Left renal cortex interstitium (tissue), 4 donors: ENCODE data around the gene PPM1E. TPM values are rescaled to one million over a fixed set of nuclear protein-coding genes. Genes with fewer than 3 reads are reported as not detected.
"Not testable (repeated sequence)": the region's sequence is repeated elsewhere in the genome, so short reads cannot be mapped to it uniquely, and the experiment has no call there.

Experiments used
- DNase-seq, 4 donors: peaks; one replicate each; pipeline ENCODE4 v3.0.0-alpha.2; 2013; ENCODE audit warnings: low read depth in 4 of 4, low spot score in 2 of 4, missing footprints in 1 of 4
- polyA plus RNA-seq, 4 donors: library from polyadenylated mRNA; unstranded; fragments of 120-200 nt; gene quantifications; one replicate each; pipeline ENCODE4 v1.2.1, GENCODE V29; 2013; ENCODE audit not compliant: insufficient read length in 4 of 4

Gene PPM1E
- polyA plus RNA-seq, 4 donors, result 3.4 to 4.2 (median 3.6) TPM

DNA sequence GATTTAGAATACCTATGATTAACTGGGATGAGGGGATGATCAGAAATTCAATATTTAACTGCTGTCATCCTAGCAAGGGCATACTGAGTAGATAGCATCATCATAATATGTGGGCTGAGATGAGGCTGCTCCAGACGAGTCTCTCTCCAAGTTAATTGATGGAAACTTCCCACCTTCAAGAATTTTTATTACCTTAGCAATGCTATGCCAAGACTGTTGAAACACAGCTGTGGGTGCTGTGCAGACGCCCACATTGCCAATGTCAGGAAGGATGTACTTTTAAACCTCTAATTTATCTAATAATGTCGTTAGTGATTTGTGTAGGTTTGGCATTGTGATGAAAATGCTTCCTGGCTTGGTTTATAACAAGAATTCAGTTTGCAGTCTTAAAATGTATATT lies 180.6 kb downstream of the PPM1E start:
- no peak for DNase-seq

DNA sequence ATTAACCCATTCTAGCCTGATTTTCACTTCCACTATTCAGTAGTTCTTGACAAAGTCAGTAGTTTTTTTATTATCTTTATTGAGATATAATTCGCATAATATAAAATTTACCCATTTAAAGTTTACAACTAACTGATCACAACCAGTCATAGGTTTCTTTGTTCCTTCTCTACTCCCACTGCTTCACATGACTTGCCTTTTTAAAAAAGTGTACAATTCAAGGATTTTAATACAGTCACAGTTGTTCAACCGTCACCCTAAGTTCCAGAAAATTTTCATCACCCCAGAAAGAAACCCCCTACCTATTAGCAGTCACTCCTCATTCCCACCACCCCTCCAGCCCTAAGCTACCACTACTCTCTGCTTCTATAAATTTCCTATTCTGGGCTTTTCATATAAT lies 188.5 kb downstream of the PPM1E start:
- DNase-seq, result no peak

DNA sequence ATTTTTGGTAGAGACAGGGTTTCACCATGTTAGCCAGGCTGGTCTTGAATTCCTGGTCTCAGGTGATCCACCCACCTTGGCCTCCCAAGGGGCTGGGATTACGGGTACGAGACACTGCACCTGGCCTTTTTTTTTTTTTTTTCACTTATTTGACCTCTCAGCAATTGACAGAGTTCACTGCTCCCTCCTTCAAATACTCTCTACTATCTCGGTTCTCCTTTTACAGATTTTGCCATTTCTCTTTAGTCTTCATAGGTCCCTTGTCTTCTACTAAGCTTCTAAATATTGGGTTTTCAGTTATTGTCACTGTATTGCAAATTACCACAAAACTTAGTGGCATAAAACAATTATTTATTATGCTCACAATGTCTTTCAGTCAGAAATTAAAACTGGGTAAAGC lies 191.8 kb downstream of the PPM1E start:
- no peak for DNase-seq

DNA sequence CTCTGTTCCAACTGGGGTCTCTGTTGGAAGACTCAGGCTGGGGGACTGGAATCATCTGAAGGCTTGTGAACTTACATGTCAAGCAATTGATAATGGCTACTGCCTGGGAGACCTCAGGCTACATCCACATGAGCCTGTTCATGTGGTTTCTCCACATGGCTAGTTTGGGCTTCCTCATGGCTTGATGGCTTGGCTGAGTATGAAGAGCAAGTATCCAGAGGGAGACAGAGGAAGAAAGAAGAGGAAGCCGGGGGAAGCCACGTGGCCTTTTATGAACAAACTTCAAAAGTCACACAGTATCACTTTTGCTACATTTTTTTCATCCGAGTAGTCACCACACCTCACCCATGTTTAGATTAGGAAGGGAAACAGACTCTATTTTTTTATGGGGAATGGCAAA lies 192.2 kb downstream of the PPM1E start:
- no peak for DNase-seq

DNA sequence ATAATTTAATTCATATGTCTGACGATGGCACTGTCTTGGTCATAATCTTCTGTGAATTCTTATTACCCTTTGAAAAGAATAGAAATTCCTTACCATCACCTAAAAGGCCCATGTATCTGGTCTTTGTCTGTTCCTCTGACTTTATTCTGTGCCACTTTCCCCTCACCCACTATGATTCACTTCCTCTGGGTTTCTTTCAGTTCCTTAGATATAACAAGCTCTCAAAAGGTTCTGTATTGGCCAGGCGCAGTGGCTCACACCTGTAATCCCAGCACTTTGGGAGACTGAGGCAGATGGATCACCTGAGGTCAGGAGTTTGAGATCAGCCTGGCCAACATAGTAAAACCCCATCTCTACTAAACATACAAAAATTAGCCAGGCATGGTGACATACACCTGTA lies 198.7 kb downstream of the PPM1E start:
- DNase-seq, result not testable (repeated sequence)

DNA sequence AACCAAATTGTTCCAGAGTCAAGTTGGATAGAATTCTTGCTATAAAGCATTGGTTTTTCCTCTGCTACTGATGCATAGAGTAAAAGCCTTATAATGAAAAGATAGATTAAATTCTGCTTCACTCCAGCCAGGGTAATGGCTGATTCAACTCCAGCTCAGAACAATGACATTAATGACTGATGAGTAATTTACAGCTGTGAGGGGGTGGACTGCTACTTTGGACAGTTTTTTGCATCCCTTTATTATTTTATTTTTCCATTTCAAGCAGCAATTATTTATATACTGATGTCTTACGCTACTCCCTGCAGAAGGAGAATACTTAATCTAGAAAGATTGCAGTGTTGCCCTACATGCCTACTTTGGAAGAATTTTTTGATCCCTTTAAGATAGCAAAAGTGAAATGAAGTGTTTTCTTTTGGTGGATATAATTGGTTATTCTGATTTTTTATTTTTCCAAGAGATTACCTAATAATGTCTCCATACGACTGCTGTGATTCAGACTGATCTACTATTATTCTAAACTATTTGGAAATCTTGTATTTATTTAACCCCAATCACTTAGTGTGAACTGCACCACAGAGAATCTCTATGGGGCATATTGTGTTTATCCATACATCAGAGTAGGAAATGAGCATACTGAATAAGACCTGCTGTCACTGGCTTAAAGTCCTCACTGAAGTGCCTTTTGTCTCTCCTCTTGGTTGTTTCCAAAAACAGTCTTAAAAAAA lies 201.5 kb downstream of the PPM1E start:
- DNase-seq, result no peak

DNA sequence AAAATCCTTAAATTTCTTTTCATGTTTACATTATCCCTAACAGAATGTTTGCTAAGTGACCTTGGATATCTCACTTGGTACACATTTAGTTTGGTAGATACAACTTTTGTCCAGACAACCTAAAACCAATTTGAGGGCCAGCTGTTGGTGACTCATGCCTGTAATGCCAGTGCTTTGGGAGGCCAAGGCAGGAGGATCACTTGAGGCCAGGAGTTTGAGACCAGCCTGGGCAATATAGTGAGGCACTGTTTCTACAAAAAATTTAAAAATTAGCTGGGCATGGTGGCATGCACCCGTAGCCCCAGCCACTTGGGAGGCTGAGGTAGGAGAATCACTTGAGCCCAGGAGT lies 202.0 kb downstream of the PPM1E start:
- DNase-seq, result not testable (repeated sequence)

DNA sequence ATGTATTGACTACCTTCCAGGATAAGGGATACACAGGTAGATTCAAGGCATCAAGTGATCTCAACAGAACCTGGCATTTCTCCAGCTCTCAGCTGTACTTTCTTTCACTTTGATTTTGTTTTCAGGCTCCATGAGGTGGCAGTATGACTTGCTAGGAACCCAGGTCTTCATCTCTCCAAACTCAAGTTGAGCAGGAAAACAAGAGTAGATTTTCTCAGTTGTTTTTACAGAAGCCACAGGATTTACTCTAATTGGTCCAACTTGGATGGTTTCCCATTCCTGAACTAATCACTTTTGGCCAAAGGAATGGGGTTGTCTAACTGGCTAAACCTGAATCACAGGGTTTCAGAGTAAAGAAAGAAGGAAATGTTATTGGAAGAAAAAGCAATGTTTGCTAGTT lies 204.4 kb downstream of the PPM1E start:
- no peak for DNase-seq

DNA sequence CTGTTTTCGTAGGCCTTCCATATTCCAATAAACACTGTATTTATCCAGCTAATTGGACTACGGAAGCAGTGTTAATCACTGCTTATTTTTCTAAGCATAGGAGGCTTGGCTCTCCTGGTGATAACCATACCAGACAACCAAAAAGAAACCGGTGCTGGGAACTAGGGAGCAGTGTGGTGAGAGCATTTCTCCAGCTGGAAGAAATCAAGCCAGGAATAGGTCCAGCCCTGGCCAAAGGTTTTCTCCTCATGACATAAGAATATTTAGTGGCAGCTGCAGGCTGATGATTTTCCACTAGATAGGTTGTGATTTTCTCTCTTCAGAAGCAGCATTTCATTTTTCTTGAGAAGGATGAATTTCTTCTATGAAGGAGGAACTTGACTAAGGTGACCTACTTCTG lies 209.6 kb downstream of the PPM1E start:
- no peak for DNase-seq

DNA sequence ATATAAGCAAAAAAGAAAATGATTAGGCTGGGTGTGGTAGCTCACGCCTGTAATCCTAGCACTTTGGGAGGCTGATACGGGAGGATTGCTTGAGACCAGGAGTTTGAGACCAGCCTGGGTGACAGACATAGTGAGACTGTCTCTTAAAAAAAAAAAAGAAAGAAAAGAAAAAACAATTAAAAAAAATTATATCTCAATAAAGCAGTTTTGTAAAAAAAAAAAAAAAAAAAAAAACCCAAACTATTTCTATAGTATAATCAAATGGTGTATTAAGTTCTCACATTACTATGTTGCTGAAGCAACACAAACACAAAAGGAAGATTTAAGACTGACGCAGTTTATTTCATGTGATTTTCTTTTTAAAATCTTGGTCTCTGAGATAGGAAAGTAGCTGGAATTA lies 210.6 kb downstream of the PPM1E start:
- DNase-seq, result no peak

DNA sequence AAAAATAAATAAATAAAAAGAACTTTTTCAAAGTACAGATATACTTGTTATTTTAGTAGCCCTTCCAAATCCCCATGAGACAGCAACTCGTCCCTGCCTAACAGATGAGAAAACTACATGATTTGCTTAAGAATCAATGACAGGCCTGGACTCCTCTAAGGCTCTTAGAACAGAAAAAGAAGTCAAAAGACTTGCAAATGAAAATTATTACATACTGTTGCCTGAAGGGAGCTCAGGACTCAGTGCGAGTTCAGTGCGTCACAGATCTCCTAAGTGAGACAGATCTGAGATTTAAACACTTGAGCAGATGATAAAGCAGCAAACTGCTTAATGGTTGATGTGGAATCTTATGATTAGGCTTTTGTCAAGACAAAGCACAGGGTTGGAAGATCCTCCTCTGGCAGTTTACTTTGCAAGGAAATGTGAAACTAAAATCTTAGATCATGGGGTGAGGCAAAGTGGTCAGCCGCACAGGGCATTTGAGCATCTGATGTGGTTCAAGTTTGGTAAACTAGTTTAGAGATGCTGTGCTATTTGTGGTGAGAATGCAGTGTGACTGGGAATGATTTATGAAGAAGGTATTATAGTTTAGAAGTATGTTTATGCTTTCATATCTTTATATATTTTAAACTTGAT lies 212.9 kb downstream of the PPM1E start:
- DNase-seq, result no peak

DNA sequence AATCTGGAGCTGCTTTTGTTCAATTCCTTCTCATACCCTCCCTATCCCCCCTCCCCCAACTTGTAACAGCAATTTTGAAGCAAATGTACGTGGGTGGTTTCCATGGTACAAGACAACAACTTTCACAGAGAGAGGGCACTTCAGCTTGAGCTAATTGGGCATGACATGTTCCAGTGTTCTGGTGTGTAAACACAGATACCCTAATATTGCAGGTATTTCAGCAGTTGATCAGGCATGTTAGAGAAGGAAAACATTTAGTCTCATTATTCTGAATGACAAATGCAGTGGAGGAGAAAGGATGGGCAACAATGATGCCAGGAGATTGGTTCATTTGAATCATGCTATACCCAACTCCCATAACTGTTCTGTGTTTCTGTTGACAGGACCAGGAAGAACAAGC lies 213.5 kb downstream of the PPM1E start:
- peak in 3 of 4 donors; percentile 27 to 34 (median 30) for DNase-seq

DNA sequence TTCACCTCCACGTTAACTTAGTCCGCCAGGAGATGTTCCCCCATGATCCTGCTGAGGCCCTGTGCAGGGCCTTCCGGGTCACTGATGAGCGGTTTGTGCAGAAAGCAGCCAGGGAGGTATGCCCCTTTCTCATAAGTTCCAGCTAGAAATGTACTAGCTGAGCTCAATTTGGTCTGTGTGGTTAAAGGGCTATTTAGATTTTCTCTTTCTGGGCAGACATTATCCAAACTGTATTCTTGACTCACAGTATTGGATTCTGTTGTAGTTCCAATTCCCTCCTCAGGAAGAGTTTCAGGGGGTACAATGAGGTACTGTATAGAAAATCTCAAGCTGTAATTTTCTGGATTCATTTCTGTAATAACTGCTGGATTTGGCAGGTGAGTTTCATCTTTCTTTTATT lies 214.0 kb downstream of the PPM1E start:
- DNase-seq, result no peak

DNA sequence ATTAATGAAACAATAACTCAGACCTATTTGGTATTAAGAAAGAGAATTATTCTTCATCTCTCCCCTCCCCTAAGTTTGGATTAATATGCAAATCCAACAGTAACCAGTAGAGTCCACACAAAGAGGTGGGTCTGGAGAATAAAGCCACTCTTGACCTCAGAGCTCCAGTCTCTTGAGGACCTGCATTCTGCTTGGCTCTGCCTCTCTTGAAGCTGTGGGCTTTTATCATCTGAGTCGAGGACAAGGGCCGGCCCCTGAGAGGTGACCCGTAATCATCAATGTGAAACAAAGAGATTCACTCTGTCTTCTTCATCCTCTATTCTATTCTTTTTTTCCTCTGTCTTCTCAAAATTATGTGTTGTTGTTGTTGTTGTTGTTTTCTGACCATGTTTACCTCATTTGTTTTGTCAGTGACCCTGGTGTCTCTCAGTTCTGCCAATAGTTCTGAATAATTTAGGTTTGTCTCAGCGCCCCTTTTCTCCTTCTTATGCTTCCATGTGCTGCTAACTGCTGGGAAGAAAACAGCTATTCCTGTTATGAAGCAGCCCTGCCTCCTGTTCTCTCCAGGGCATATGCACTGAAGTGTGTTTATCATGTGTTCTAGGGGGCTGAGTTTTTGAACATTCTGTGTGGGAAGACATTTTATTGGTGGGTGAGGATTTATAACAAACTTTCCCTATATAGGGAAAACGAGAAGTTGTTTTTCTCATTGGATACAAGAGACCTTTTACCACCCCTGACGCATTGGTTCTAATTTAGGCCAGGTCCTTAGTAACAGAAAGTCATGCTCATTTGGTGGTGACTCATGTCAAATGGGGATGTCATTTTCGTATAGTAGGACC lies 215.2 kb downstream of the PPM1E start:
- DNase-seq, result no peak

DNA sequence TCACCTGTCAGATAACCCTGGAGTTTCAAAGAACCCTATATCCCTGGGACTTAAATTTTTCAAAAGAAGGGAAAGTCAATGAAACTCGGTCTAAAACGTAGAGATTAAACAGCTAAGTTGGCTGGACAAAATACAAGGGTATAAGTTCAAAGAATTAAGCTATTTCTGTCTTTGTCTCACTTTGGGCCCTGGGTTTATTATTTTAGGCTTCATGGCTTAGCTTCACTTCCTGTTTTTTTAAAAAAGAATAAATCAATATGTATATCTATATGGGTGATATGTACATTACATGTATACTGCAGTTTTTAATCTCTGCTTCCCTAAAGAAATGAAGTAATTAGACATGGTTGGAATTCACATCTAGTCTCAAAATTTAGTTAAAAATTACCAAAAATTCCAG lies 218.7 kb downstream of the PPM1E start:
- no peak for DNase-seq

DNA sequence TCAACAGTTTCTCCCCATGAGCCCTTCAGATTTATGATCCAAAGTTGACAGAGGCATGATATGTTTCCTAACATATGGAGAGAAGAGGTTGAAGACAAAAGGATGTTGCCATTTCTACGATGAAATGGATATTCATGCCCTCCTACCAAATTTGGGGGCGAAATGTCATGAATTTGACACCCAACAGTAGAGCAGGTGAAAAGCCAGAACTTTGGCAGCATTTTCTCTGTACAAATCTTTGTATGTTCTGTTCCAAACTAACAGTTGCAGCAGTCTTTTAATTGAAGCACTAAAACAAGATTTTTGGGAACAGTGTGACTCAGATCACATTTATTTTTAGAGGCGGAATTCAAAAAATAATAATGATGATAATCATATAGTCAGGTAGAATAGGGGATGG lies 220.9 kb downstream of the PPM1E start:
- no peak for DNase-seq

DNA sequence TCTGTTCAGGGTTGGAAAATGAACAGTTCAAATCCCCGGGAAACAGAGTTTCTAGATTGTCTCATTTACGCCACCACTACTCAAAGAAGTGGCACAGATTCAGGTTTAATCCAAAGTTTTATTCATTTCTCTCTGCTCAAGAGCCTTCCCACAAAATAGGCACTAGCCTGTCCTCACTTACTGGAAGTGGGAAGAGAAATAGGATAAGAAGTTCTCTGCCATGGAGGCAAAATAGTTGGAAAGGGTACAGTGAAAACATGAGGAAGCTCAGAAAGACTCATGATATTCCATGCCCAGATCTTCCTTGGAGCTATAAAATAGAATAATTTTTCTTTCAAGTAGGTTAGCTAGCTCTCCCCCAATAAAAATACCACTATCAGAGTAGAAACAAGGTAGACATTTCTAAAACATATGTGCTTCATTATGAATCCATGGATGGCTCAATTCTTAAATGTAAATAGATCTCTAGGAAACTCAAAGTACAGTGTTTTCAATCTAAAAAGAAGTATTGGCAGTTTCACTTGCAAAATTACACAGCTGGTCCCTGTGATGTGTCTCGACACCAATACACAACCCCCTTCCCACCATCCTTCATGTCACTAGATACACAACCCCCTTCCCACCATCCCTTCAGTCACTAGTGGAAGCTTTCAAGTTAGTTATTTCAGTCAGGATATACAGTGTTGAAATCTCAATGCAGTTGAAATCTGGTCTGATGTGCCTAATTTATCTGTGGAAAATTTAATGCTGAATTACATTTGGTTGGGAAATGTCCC lies 225.2 kb downstream of the PPM1E start:
- DNase-seq, result no peak

DNA sequence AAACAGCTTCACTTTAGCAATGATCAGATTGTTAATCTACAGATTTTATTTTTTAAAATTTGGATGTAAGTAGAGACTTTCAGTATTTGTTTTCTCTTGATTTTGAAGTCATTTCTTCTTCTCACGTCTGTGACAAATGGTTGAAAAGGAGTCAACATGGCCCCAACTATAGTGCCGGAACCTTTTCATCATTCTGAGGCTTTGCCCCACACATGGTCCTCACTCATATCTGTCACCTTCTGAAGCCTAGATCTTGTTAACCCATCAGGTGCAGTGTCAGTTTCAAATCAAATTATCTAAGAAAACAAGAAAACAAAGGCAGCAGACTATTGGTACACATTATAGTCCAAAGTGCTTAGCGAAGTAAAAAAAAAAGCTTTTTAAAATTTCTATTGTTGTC lies 227.0 kb downstream of the PPM1E start:
- DNase-seq, result no peak

DNA sequence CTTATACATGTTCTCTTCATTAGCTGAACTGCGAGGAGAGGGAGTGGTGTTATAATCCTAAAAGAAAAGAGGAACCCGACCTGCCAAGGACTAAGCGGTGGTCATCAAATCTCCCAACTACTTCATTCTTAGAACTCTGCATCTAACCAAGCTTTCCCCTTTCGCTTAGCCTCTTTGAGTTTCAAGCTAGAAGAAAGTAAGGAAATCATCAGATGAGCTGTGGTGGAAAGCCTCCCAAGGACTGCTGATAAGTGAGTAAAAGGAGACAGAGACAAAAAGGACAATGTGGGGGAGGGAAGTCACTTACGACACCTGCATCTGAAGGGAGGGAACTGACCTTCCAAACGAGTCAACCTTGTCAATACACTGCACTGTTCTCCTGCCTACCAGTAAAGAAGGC lies 229.7 kb downstream of the PPM1E start:
- no peak for DNase-seq

DNA sequence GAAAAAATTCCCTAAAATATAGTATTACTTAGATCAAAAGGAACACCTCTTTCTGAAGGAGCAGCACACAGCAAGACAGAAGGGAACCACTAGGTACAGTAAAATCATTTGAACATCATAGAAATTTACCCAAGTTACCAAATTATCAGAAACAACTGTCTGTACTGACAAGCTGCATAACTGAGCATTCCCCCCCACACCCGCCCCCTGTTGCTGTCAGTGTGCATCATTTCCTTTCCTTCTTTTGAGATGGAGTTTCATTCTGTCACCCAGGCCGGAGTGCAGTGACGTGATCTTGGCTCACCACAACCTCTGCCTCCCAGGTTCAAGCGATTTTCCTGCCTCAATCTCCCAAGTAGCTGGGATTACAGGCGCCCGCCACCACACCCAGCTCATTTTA lies 230.3 kb downstream of the PPM1E start:
- DNase-seq, result no peak

DNA sequence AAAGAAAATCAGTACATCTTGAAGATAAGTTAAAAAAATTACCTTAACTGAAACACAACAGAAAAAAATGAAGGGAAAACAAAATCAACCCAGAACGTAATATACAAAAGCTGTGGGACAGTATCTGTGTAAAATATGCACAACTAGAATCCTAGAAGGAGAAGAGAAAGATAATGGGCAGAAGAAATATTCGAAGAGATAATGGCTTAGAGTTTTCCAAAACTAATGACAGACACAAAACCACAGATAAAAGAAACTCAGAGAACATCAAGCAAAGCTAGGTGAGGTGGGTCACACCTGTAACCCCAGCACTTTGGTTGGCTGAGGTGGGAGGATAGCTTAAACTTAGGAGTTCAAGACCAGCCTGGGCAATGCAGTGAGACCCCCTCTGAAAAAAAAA lies 234.0 kb downstream of the PPM1E start:
- no peak for DNase-seq
